ENCODE measurements around the gene HRAS. TPM values are rescaled to one million over a fixed set of nuclear protein-coding genes. Genes with fewer than 3 reads are reported as not detected.

Gene HRAS
- total RNA-seq, 1 experiment from 2014 or later, result 47.2 TPM

DNA sequence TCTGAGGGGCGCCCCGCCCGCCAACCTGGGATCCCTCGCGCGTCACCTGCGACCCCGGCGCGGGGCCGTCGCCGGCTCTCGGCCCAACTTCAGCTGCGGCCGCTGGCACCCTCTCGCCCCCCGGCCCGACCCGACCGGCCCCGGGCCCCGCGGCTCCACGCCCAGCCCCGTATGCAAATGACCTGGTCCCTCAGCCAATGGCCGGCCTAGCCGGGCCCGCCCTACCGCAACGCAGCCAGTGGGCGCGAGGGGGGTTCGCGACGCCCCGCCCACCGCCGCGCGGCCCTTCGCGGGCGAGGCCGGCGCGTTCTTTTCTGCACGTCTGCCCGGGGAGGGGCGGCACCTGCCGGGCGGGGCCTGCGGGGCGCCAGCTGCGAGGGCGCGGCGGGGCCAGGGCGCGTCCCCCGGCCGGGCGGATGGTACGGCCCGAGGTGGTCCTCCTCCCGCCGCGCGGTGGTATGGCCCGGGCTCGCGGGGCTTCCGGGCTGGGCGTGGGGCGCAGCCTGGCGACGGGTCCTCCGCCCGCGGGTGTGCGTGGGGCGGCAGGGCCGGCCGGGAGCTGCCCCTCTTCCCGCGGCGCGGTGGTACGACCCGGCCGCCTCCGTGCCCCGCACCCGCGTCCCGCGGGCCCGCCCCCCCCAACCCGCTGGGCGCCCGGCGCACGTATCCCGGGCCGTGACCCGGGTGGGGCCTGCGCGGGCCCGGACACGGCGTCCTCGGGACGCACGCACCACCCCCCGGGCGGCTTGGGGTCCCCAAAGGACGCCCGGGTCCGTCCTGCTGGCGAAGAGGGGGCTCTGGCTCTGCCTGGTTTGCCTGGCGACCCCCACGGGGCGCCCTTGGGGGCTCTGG is 33.2 kb upstream of the HRAS start:
- Histone ChIP-seq H3K9me2 (ENCODE audit: insufficient read depth) (no peaks in the 10 kb centered on the region), H3K27me3 (ENCODE audit: insufficient read depth, low read depth) (no peaks in the 10 kb centered on the region), H3K36me3 (ENCODE audit: low read depth) (no peaks in the 10 kb centered on the region), H3F3A (ENCODE audit: insufficient read depth, low read depth) (no peaks in the 10 kb centered on the region; the same call in 1 of the 2 replicates), H3K9me3 (ENCODE audit: insufficient read depth, low read depth) (no peaks in the 10 kb centered on the region), H4K20me1 (ENCODE audit: insufficient read depth) (no peaks in the 10 kb centered on the region), H3K27ac (no peak overlapping the region), H3K4me1 (replicated peaks; ENCODE audit: insufficient read depth) (0 out of 2 replicates have a peak, but pooled peaks cover 6% of the 10 kb centered on the region), H3K4me3 (peak overlapping the region; percentile 57; the same call in 1 of the 2 replicates), H2AFZ (no peak overlapping the region), H3K79me2 (ENCODE audit: low read depth) (no peaks in the 10 kb centered on the region), H3K4me2 (peak overlapping the region; percentile 85)
- intact Hi-C loops (cut with micrococcal nuclease; ENCODE audit: unreplicated experiment), result loop anchor here (10.0 kb wide), 1 partner anchor 156 kb away; no protein-coding TSS in a partner anchor
- CTCF ChIA-PET, result no interaction called here
- peak; percentile 67 to 95 for DNase-seq
- POLR2A ChIA-PET (ENCODE audit: unreplicated experiment), result no interaction called here
- BruUV-seq (replicated peaks), result no TSS peak
- TF ChIP-seq, protein P1, sequence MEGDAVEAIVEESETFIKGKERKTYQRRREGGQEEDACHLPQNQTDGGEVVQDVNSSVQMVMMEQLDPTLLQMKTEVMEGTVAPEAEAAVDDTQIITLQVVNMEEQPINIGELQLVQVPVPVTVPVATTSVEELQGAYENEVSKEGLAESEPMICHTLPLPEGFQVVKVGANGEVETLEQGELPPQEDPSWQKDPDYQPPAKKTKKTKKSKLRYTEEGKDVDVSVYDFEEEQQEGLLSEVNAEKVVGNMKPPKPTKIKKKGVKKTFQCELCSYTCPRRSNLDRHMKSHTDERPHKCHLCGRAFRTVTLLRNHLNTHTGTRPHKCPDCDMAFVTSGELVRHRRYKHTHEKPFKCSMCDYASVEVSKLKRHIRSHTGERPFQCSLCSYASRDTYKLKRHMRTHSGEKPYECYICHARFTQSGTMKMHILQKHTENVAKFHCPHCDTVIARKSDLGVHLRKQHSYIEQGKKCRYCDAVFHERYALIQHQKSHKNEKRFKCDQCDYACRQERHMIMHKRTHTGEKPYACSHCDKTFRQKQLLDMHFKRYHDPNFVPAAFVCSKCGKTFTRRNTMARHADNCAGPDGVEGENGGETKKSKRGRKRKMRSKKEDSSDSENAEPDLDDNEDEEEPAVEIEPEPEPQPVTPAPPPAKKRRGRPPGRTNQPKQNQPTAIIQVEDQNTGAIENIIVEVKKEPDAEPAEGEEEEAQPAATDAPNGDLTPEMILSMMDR (conservative IDR thresholded peaks at IDR 0.05), result no peak
- TF ChIP-seq EZH2 (IDR thresholded peaks at IDR 0.05; ENCODE audit: low read depth), result no peak

DNA sequence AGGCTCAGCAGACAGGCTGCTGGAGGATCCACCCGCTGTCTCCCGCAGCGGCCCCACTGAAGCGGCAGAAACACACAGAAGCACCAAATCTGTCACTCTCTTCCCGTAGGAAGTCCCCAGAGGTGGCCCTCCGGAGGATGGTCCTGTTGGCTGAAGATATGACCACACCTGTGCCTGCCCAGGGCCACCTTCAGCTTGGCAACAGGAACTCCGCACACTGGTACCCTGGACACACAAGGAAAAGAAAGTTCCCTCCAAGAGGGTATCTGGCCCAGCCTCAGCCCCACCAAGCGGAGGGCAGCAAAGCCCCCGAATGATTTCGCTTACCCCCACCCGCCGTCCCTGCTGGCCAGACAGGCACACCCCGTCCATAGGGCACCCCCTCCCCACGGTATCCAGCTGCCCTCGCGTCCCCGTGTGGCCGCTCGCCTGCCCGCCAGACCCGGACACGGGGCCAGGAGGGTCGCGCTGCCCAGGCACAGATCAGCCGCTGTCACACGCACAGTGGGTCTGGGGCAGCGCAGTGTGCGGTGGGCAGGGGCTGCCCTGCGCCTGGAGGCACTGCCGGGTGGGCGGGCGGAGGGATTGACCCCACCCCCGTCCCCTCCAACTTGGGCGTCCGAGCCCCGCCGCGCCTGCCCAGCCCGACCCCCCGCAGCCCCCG is 32.4 kb upstream of the HRAS start:
- ChIA-PET CTCF (no interaction called here), POLR2A (ENCODE audit: unreplicated experiment) (no interaction called here)
- no peak overlapping the region for H3K27ac ChIP-seq
- H3K9me2 ChIP-seq (ENCODE audit: insufficient read depth), result no peaks in the 10 kb centered on the region
- no peaks in the 10 kb centered on the region; the same call in 1 of the 2 replicates for H3F3A ChIP-seq (ENCODE audit: insufficient read depth, low read depth)
- H4K20me1 ChIP-seq (ENCODE audit: insufficient read depth), result no peaks in the 10 kb centered on the region
- H3K36me3 ChIP-seq (ENCODE audit: low read depth), result no peaks in the 10 kb centered on the region
- H3K4me1 ChIP-seq (replicated peaks; ENCODE audit: insufficient read depth), result 0 out of 2 replicates have a peak, but pooled peaks cover 6% of the 10 kb centered on the region
- no peaks in the 10 kb centered on the region for H3K79me2 ChIP-seq (ENCODE audit: low read depth)
- H2AFZ ChIP-seq, result no peak overlapping the region
- no peaks in the 10 kb centered on the region for H3K9me3 ChIP-seq (ENCODE audit: insufficient read depth, low read depth)
- intact Hi-C loops (cut with micrococcal nuclease; ENCODE audit: unreplicated experiment), result loop anchor here (10.0 kb wide), 1 partner anchor 157 kb away; no protein-coding TSS in a partner anchor
- peak overlapping the region; percentile 78 for H3K4me2 ChIP-seq
- no peaks in the 10 kb centered on the region for H3K27me3 ChIP-seq (ENCODE audit: insufficient read depth, low read depth)
- no TSS peak for BruUV-seq (replicated peaks)
- peak overlapping the region; percentile 54; the same call in 1 of the 2 replicates for H3K4me3 ChIP-seq
- DNase-seq, result no peak
- no peak for TF ChIP-seq EZH2 (IDR thresholded peaks at IDR 0.05; ENCODE audit: low read depth)
- TF ChIP-seq, protein P1 (conservative IDR thresholded peaks at IDR 0.05), result no peak

DNA sequence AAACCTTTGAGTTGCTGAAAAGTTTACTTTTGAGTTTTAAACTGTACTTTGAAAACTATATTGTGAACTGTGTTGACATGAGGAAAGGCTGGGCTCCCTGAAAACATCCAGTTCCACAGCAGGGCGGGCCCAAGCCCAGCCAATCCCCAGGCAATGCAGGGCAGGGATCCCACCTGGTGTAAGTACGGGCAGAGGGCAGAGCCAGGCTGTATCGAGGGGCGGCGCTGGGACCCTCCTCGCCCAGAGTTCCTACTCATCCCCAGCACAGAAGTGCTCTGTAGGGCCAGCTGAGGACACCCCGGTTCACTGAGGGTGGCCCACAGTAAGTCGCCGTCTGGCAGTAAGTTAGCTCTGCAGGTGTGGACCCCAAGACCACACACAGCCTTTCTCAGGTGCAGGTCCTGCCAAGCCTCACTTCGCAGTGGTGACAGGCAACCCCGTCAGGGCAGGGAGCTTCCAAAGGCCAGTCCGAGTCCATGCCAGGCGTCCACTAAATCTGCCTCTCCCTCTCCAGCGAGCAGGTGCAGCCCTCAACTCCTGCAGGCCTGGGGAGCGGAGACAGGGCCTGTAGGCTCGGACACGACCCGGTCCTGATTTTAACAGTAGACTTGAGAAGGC is 31.7 kb upstream of the HRAS start:
- TF ChIP-seq EZH2 (IDR thresholded peaks at IDR 0.05; ENCODE audit: low read depth), result no peak
- no peak for DNase-seq
- Histone ChIP-seq H3K79me2 (ENCODE audit: low read depth) (peaks cover 1% of the 10 kb centered on the region; the same call in 1 of the 2 replicates), H3F3A (ENCODE audit: insufficient read depth, low read depth) (no peaks in the 10 kb centered on the region; the same call in 1 of the 2 replicates), H3K4me1 (replicated peaks; ENCODE audit: insufficient read depth) (0 out of 2 replicates have a peak, but pooled peaks cover 6% of the 10 kb centered on the region), H3K4me2 (peak overlapping the region; percentile 78), H3K27ac (no peak overlapping the region), H3K27me3 (ENCODE audit: insufficient read depth, low read depth) (no peaks in the 10 kb centered on the region), H3K36me3 (ENCODE audit: low read depth) (no peaks in the 10 kb centered on the region), H2AFZ (no peak overlapping the region), H4K20me1 (ENCODE audit: insufficient read depth) (no peaks in the 10 kb centered on the region), H3K9me2 (ENCODE audit: insufficient read depth) (no peaks in the 10 kb centered on the region), H3K9me3 (ENCODE audit: insufficient read depth, low read depth) (no peaks in the 10 kb centered on the region), H3K4me3 (no peak overlapping the region; the same call in 1 of the 2 replicates)
- BruUV-seq (replicated peaks), result no TSS peak
- intact Hi-C loops (cut with micrococcal nuclease; ENCODE audit: unreplicated experiment), result loop anchor here (10.0 kb wide), 1 partner anchor 158 kb away; no protein-coding TSS in a partner anchor
- ChIA-PET POLR2A (ENCODE audit: unreplicated experiment) (no interaction called here), CTCF (no interaction called here)
